Measurements from ENCODE around the gene PGAP3.

The PGAP3 gene

GRCh38 chr17:39679521-39680192, 8.2 kb downstream of the PGAP3 start:
- H3K4me3 ChIP-seq (ENCODE audit: low read depth, low read length): no peak overlapping the region
- DNase-seq (ENCODE audit: low read depth, low spot score): no peak
- CTCF ChIA-PET: interaction anchor here (1.3 to 6.6 kb wide), 4 partner anchors 10 to 58 kb away, joined by 3 to 55 read pairs (median 12); partner anchors contain the start of gene PNMT
- POLR2A ChIA-PET: no interaction called here
- TF ChIP-seq, protein P1, sequence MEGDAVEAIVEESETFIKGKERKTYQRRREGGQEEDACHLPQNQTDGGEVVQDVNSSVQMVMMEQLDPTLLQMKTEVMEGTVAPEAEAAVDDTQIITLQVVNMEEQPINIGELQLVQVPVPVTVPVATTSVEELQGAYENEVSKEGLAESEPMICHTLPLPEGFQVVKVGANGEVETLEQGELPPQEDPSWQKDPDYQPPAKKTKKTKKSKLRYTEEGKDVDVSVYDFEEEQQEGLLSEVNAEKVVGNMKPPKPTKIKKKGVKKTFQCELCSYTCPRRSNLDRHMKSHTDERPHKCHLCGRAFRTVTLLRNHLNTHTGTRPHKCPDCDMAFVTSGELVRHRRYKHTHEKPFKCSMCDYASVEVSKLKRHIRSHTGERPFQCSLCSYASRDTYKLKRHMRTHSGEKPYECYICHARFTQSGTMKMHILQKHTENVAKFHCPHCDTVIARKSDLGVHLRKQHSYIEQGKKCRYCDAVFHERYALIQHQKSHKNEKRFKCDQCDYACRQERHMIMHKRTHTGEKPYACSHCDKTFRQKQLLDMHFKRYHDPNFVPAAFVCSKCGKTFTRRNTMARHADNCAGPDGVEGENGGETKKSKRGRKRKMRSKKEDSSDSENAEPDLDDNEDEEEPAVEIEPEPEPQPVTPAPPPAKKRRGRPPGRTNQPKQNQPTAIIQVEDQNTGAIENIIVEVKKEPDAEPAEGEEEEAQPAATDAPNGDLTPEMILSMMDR (IDR thresholded peaks at IDR 0.05; ENCODE audit: insufficient read depth, low read length, missing control alignments): no peak

DNA sequence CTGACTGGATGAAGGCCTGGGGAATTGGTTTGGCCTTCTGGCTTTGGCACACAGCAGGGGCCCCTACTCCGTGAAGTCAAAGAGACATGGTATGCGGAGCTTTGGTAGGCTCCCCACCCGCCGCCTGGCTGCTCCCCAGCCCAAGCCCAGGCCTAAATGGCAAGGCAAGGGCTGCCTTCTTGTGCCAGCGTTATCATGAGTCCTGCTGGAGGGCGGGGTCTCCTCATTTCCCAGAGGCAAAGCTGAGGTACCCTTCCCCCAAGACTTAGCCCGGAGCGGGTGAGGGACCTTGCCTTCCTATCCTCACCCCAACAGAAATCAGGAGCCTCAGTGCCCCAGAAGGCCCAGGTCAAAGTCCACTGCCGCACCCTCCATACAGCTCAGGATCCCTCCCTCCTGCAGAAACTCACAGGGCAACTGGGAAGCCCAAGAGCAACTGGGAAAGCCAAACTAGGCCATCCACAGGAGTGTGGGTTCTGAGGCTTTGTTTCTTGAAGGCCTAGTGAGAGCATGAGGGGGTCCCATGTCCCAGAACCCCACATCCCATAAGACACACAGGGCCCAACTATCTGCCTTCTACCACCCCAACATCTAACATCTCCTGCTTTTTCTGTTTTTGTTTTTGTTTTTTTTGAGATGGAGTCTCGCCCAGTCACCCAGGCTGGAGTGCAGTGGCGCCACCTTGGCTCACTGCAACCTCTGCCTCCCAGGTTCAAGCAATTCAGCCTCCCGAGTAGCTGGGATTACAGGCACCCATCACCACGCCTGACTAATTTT, 9.3 kb downstream of the PGAP3 start:
- ChIA-PET POLR2A (no interaction called here), CTCF (interaction anchor here (1.4 to 6.6 kb wide), 8 partner anchors 9 to 57 kb away, joined by 5 to 55 read pairs (median 13); partner anchors contain the start of genes ERBB2, PGAP3, PNMT and TCAP)
- no peak overlapping the region for H3K4me3 ChIP-seq (ENCODE audit: low read depth, low read length)
- no peak for DNase-seq (ENCODE audit: low read depth, low spot score)
- TF ChIP-seq, protein P1 (IDR thresholded peaks at IDR 0.05; ENCODE audit: insufficient read depth, low read length, missing control alignments): no peak

DNA sequence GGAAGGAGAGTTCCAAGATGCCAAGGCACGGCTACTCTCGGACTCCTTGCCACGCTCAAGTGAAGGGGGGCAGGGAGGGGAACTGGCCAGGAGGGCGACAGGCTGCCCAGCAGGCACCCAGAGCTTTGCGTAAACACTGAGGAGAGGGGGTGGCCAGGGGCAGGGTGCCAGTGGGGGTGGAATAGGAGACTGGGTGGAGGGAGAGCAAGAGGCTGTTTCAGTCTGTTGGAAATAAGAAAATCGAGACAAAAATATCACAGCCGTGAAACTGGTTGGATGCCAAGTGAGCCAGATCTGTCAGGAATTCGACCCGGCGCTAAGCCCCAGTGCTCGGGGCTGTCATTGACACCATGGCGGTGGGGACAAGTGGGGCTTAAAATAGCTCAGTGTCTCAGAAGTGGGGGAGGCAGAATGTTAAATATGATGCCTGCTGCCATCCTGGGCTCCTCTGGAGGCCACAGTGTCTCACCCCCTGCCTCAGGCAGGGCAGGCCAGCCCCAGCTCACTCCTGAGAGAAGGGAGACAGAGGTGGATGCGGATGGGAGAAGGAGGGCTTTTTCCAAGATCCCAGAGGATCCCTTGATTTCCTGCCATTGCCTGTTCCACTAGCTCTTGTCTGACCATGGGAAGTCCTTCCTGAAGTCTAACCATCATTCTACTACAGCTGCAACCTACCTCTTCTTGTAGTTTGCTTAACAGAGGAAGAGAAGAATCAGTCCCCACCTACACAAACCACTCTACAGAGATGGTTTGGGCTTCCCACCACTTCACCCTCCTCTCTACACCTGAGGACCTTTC, 10.1 kb downstream of the PGAP3 start:
- TF ChIP-seq, protein P1 (IDR thresholded peaks at IDR 0.05; ENCODE audit: insufficient read depth, low read length, missing control alignments): no peak
- ChIA-PET CTCF (interaction anchor here (0.6 to 6.6 kb wide), 8 partner anchors 9 to 56 kb away, joined by 3 to 55 read pairs (median 8); partner anchors contain the start of genes ERBB2, PGAP3, PNMT and TCAP), POLR2A (no interaction called here)
- no peak overlapping the region for H3K4me3 ChIP-seq (ENCODE audit: low read depth, low read length)
- no peak for DNase-seq (ENCODE audit: low read depth, low spot score)

GRCh38 chr17:39677072-39677471, 10.8 kb downstream of the PGAP3 start:
- TF ChIP-seq, protein P1 (IDR thresholded peaks at IDR 0.05; ENCODE audit: insufficient read depth, low read length, missing control alignments): no peak

GRCh38 chr17:39676198-39676819, 11.5 kb downstream of the PGAP3 start:
- CTCF ChIA-PET: interaction anchor here (1.0 to 6.6 kb wide), 5 partner anchors 8 to 55 kb away, joined by 3 to 55 read pairs (median 16); partner anchors contain the start of gene TCAP
- H3K4me3 ChIP-seq (ENCODE audit: low read depth, low read length): no peak overlapping the region
- POLR2A ChIA-PET: interaction anchor here (1.3 kb wide), 1 partner anchor 12 kb away, joined by 4 read pairs; the partner anchor contains the start of gene PGAP3
- DNase-seq (ENCODE audit: low read depth, low spot score): no peak
- TF ChIP-seq, protein P1 (IDR thresholded peaks at IDR 0.05; ENCODE audit: insufficient read depth, low read length, missing control alignments): no peak

More at GRCh38 chr17:39677072-39677471, 10.8 kb downstream of the PGAP3 start:
- POLR2A ChIA-PET: interaction anchor here (1.3 kb wide), 1 partner anchor 11 kb away, joined by 4 read pairs; the partner anchor contains the start of gene PGAP3
- no peak overlapping the region for H3K4me3 ChIP-seq (ENCODE audit: low read depth, low read length)
- CTCF ChIA-PET: interaction anchor here (0.6 to 6.6 kb wide), 8 partner anchors 8 to 56 kb away, joined by 3 to 55 read pairs (median 8); partner anchors contain the start of genes ERBB2, PGAP3, PNMT and TCAP
- DNase-seq (ENCODE audit: low read depth, low spot score): no peak
